MG63 (cell line): ENCODE measurements around the gene INIP. TPM values are rescaled to one million over a fixed set of nuclear protein-coding genes. Genes with fewer than 3 reads are reported as not detected.

Source experiments
- DNase-seq: peaks from one replicate; pipeline ENCODE4 v3.0.0-alpha.2; 2020
- H3K27me3 ChIP-seq: fragments of 250-450 bp; sonication (Bioruptor Pico); 2 replicates; pipeline ENCODE4 v1.5.1; 2020; ENCODE audit warnings: mild to moderate bottlenecking, moderate library complexity
- H3K36me3 ChIP-seq: fragments of 250-450 bp; sonication (Bioruptor Pico); 2 replicates; pipeline ENCODE4 v1.5.1; 2020; ENCODE audit warnings: mild to moderate bottlenecking, moderate library complexity
- H3K4me3 ChIP-seq: fragments of 250-450 bp; sonication (Bioruptor Pico); 2 replicates; pipeline ENCODE4 v1.5.1; 2020; ENCODE audit warnings: mild to moderate bottlenecking, moderate library complexity
- H3K9me3 ChIP-seq: fragments of 250-450 bp; sonication (Bioruptor Pico); 2 replicates; pipeline ENCODE4 v1.5.1; 2020; ENCODE audit warnings: mild to moderate bottlenecking, moderate library complexity
- total RNA-seq: library from RNA; depleted of rRNA; stranded (reverse); fragments of >200 nt; shearing (Covaris generic); gene quantifications from 2 replicates; pipeline ENCODE4 v1.2.3, GENCODE V29; 2014; ENCODE audit warnings: low replicate concordance; rRNA removed

The INIP gene
- total RNA-seq, 1 experiment from 2014 or later = 18.0 TPM

DNA sequence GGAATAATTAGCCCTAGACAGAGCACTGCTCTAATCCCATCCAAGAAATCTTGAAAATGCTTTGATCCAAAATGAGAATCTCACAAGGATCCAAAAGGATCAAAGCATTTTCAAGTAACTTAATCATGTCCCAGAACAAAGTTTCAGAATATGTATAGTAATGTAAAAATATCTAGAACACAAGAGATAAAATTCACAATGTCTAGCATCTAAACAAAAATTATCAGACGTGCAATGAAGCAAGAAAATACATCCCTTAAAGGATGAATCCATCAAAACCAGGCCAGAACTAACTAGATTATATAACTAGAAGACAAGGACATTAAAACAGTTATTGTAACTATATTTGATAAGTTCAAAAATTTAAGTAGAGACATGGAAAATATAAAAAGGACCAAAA, 69.3 kb downstream of the INIP start:
- H3K27me3 ChIP-seq = no peaks in the 10 kb centered on the region
- H3K4me3 ChIP-seq = no peak overlapping the region
- DNase-seq = no peak
- no peaks in the 10 kb centered on the region for H3K36me3 ChIP-seq
- peaks cover 10% of the 10 kb centered on the region for H3K9me3 ChIP-seq

DNA sequence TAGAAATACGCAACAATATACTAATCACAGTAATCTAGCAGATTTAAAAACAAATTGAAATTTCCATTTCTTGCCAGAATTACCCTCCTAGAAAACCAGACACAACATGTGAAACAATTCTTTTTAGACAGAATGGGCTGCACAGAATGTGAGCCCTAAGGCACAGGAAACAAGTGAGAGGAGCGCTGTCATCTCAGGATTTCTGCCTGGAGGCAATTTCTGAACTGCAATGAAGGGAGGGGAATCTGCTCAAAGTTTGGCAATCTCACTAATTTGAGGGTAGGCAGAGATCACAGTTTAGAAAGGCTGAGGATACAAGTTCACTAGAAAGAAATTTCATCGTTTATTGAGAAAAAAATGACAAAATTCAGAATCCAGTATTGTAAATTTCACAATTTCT, 70.3 kb downstream of the INIP start:
- Histone ChIP-seq H3K4me3 (no peak overlapping the region), H3K27me3 (no peaks in the 10 kb centered on the region), H3K9me3 (peaks cover 10% of the 10 kb centered on the region), H3K36me3 (no peaks in the 10 kb centered on the region)
- DNase-seq = no peak

DNA sequence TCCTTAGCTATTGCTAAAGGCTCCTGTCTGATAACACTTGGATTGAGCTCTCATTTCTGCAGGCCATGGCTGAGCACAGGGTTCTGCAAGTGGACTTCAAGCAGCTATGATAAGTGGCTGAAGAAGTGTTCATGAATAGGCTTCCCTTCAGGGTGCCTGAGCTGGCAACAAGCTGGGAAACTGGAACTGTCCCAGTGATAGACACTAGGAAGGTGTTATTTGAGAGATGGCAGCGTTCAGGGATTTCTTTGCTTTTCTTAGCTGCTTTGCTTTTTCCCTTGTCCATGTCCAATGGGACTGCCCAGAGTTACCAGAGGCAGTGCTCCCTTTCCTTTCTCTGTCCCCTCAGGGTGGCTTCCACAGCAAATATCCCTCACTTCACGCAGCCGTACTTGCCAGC, 75.8 kb downstream of the INIP start:
- DNase-seq = no peak
- no peaks in the 10 kb centered on the region for H3K27me3 ChIP-seq
- no peak overlapping the region for H3K4me3 ChIP-seq
- no peaks in the 10 kb centered on the region for H3K36me3 ChIP-seq
- H3K9me3 ChIP-seq = 0 out of 2 replicates have a peak, but pooled peaks cover 5% of the 10 kb centered on the region

DNA sequence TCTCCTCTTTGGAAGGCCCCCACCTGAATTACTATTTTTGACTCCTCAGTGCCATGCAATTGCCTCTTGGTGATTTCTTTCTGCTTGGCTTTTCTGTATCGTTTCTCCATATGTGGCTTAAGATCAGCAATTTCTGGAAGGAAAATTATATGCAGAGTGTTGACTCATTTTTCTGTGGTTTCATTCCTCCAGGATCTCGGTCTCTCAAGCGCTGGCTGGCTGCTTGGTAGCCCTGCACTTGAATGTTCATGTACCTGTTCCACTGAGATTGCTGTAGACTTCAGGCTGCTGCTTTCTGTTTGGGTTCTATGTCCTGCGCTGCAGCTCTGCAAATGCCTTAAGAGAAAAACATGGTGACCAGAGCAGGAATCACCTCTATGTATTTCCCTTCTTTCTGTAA, 77.6 kb downstream of the INIP start:
- H3K36me3 ChIP-seq = no peaks in the 10 kb centered on the region
- 0 out of 2 replicates have a peak, but pooled peaks cover 5% of the 10 kb centered on the region for H3K9me3 ChIP-seq
- DNase-seq = no peak
- no peaks in the 10 kb centered on the region for H3K27me3 ChIP-seq
- no peak overlapping the region for H3K4me3 ChIP-seq

Other genes with a start within 250 kb of the INIP start
- gene KIAA1958, start 231.3 kb downstream of the INIP start, total RNA-seq = 0.07 and 1.1 TPM in 2 replicates
- gene SNX30, start 32.6 kb upstream of the INIP start, total RNA-seq = 5.8 and 31.5 TPM in 2 replicates
- gene SLC46A2, start 172.8 kb upstream of the INIP start, total RNA-seq = not detected in 2 replicates